Suprapubic skin (tissue), 4 donors: ENCODE measurements around the gene LRP3. TPM values are rescaled to one million over a fixed set of nuclear protein-coding genes. Genes with fewer than 3 reads are reported as not detected.

Experiments used
- DNase-seq, 2 donors: peaks; one replicate each; pipeline ENCODE4 v3.0.0-alpha.2; 2019; ENCODE audit warnings: low spot score in 2 of 2
- H3K27ac ChIP-seq: fragments of 200-600 bp; sonication (generic); one replicate; pipeline ENCODE4 v1.5.1; 2019
- H3K27me3 ChIP-seq: fragments of 200-600 bp; sonication (generic); one replicate; pipeline ENCODE4 v1.5.1; 2019
- H3K36me3 ChIP-seq: fragments of 200-600 bp; sonication (generic); one replicate; pipeline ENCODE4 v1.5.1; 2019
- H3K4me1 ChIP-seq: fragments of 200-600 bp; sonication (generic); one replicate; pipeline ENCODE4 v1.5.1; 2019
- H3K4me3 ChIP-seq: fragments of 200-600 bp; sonication (generic); one replicate; pipeline ENCODE4 v1.5.1; 2019; ENCODE audit warnings: mild to moderate bottlenecking
- H3K9me3 ChIP-seq: fragments of 200-600 bp; sonication (generic); one replicate; pipeline ENCODE4 v1.5.1; 2019
- EP300 ChIP-seq: sonication (generic); formaldehyde crosslinking; IDR thresholded peaks from one replicate; pipeline ENCODE4 v1.6.1; 2017; ENCODE audit warnings: antibody characterized with exemption
- POLR2A ChIP-seq, 2 donors: fragments of 450-650 bp; IDR thresholded peaks; one replicate each; pipeline ENCODE4 v1.6.1; 2017; ENCODE audit warnings: antibody characterized with exemption in 2 of 2, mild to moderate bottlenecking in 2 of 2, moderate library complexity in 2 of 2
- POLR2AphosphoS5 ChIP-seq, 3 donors: sonication (generic); formaldehyde crosslinking; IDR thresholded peaks; one replicate each; pipeline ENCODE4 v1.6.1; 2017; ENCODE audit warnings: antibody characterized with exemption in 3 of 3
- WGBS: methylation state at CpG from one replicate; pipeline ENCODE4 v1.1.5; 2018; 5-methylcytosine and 5-hydroxymethylcytosine counted together
- total RNA-seq, 4 donors: library from RNA; depleted of rRNA; stranded (reverse); fragments of >200 nt; gene quantifications; one replicate each; pipeline ENCODE4 v1.1.0, GENCODE V29; 2016
- TF ChIP-seq, protein P1 (sequence below), 2 donors: fragments of 200-600 bp in 1 of 2; fragments of 450-650 bp in 1 of 2; sonication (generic) in 1 of 2; IDR thresholded peaks; one replicate each; pipeline ENCODE4 v1.5.1; 2016 to 2019; ENCODE audit warnings: antibody characterized with exemption in 2 of 2, mild to moderate bottlenecking in 1 of 2, moderate library complexity in 1 of 2

Gene LRP3
- total RNA-seq, 4 donors from 2014 or later: 9.8 to 17.1 (median 14.0) TPM

DNA sequence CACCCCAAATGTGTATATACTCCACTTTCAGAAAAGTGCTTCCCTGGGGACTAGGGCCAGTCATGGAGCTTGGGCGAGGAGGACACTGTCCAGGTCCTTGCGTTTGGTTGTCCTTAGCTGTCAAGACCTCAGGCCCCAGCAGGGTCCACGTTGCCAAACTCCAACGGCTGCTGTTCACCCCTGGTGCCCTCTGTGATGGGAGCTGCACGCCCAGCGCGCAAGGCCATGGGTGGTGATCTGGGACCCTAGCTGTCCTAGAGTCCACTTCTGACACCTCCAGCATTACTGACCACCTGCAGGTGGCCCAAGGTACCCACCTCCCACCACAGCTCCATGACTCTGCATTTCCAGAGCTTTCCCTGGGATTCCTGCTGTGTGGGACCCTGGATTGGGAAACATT lies 4.0 kb downstream of the LRP3 start:
- no peaks in the 10 kb centered on the region for H3K27me3 ChIP-seq
- peaks cover 11% of the 10 kb centered on the region for H3K4me1 ChIP-seq
- 97% methylated on average over 7 of the region's 7 CpGs for WGBS
- no peaks in the 10 kb centered on the region for H3K9me3 ChIP-seq
- DNase-seq: no peak
- H3K36me3 ChIP-seq: peaks cover 8% of the 10 kb centered on the region
- no peak overlapping the region for H3K4me3 ChIP-seq
- no peak for TF ChIP-seq POLR2A (IDR thresholded peaks at IDR 0.05)
- no peak overlapping the region for H3K27ac ChIP-seq

DNA sequence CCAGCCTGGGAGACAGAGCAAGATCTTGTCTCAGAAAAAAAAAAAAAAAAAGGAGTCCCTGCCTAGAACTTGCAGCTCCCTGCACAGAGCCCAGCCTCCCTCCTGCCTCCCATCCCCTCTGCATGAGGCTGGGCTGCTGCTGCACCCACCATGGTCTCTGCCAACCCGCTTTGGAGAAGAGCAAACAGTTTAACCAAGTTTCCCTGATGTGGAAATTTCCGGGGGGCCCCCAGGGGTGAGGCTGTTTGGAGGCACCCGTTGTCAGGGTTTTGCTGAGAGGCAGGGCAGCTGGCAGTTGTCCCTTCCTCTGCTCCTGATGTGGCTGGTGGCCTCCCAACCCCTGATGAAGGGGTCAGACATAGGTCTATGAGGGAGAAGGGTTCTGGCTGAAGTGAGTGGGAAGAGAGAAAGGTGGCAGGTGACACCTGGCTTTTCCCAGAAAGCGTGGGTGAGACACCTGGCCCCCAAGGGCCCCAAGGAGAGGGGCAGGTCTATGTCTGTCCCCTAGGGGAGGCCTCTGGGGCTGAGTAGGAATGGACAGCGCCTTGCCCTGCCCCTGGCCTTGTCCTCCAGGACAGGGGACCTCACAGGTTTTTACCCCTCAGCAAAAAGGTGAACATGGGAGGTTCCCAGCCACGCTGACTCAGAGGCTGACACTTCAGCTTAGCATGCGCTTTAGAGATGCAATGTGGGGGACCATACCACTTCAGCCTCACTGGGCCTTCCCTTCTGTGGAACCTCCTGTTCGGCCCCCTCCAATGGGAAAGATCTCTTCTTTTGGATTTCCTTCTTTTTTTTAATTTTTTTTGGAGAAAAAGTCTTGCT lies 5.5 kb downstream of the LRP3 start:
- H3K4me3 ChIP-seq: no peak overlapping the region
- H3K27ac ChIP-seq: no peak overlapping the region
- H3K27me3 ChIP-seq: no peaks in the 10 kb centered on the region
- no peak for TF ChIP-seq POLR2AphosphoS5 (IDR thresholded peaks at IDR 0.05)
- no peak for TF ChIP-seq POLR2A (IDR thresholded peaks at IDR 0.05)
- TF ChIP-seq EP300: no peak
- TF ChIP-seq, protein P1, sequence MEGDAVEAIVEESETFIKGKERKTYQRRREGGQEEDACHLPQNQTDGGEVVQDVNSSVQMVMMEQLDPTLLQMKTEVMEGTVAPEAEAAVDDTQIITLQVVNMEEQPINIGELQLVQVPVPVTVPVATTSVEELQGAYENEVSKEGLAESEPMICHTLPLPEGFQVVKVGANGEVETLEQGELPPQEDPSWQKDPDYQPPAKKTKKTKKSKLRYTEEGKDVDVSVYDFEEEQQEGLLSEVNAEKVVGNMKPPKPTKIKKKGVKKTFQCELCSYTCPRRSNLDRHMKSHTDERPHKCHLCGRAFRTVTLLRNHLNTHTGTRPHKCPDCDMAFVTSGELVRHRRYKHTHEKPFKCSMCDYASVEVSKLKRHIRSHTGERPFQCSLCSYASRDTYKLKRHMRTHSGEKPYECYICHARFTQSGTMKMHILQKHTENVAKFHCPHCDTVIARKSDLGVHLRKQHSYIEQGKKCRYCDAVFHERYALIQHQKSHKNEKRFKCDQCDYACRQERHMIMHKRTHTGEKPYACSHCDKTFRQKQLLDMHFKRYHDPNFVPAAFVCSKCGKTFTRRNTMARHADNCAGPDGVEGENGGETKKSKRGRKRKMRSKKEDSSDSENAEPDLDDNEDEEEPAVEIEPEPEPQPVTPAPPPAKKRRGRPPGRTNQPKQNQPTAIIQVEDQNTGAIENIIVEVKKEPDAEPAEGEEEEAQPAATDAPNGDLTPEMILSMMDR (IDR thresholded peaks at IDR 0.05): no peak
- H3K9me3 ChIP-seq: no peaks in the 10 kb centered on the region
- no peak for DNase-seq
- H3K36me3 ChIP-seq: peaks cover 20% of the 10 kb centered on the region
- peaks cover 8% of the 10 kb centered on the region for H3K4me1 ChIP-seq
- WGBS: 61% methylated on average over 7 of the region's 8 CpGs

DNA sequence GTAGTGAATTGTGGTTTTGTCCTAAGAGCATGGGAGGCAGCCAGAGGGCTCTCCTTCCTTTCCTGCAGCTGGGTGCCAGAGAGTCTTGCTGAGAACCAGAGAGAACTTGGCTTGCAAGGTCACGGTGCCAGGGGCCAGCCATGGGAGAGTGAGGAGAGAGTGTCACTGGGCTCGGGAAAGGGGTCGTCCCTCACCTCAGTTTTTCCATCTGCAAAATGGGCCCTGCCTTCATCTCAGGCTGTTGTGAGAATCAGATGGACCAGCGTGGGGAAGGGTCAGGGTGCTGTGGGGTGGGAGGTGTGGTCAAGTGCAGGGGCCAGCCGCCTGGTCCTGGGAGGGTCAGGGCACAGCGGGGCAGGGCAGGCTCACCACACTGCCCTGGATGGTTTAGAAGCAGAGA lies 7.3 kb downstream of the LRP3 start:
- 93% methylated on average over 6 of the region's 6 CpGs for WGBS

DNA sequence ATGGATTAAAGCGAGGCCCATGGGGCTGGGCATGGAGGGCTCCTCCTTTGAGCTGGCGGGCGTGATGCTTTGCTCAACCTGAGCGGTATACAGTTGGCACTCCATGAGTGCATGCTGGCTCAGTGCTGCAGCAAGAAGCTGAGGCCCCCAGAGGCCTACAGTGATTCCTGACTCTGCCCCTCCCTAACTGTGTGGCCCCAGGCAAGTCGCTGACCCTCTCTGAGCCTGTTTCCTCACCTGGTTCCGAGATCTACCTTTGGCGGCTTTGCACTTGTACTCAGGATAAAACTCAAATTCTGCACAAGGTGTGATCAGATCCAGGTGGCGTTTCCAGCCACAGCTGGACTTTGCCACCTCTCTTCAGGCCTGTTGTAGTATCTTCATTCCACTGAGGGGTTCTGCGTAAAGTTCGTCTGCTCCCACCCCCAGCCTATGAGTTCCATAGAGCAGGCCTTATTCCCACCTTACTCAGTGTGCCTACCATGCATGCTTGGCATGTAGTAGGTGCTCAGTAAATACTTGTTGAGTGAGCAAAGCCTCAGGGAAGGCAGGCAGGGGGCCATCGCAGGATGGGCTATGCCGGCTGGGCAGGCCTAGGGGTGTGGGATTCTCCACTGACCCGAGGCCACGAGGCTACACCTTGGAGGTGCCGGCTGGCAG lies 7.9 kb downstream of the LRP3 start:
- Histone ChIP-seq H3K27me3 (no peaks in the 10 kb centered on the region), H3K27ac (no peak overlapping the region), H3K4me3 (no peak overlapping the region), H3K9me3 (no peaks in the 10 kb centered on the region), H3K4me1 (no peaks in the 10 kb centered on the region), H3K36me3 (peaks cover 43% of the 10 kb centered on the region)
- TF ChIP-seq, protein P1 (IDR thresholded peaks at IDR 0.05): no peak
- no peak for TF ChIP-seq POLR2AphosphoS5 (IDR thresholded peaks at IDR 0.05)
- no peak for TF ChIP-seq POLR2A (IDR thresholded peaks at IDR 0.05)
- 95% methylated on average over 10 of the region's 15 CpGs for WGBS
- DNase-seq: no peak

More for the DNA sequence above, 7.3 kb downstream of the LRP3 start:
- H3K4me3 ChIP-seq: no peak overlapping the region
- no peaks in the 10 kb centered on the region for H3K27me3 ChIP-seq
- no peak overlapping the region for H3K27ac ChIP-seq
- no peaks in the 10 kb centered on the region for H3K9me3 ChIP-seq
- TF ChIP-seq POLR2A (IDR thresholded peaks at IDR 0.05): no peak
- TF ChIP-seq, protein P1 (IDR thresholded peaks at IDR 0.05): no peak
- no peak for TF ChIP-seq POLR2AphosphoS5 (IDR thresholded peaks at IDR 0.05)
- TF ChIP-seq EP300: no peak
- H3K36me3 ChIP-seq: peaks cover 38% of the 10 kb centered on the region
- no peak for DNase-seq
- H3K4me1 ChIP-seq: no peaks in the 10 kb centered on the region

DNA sequence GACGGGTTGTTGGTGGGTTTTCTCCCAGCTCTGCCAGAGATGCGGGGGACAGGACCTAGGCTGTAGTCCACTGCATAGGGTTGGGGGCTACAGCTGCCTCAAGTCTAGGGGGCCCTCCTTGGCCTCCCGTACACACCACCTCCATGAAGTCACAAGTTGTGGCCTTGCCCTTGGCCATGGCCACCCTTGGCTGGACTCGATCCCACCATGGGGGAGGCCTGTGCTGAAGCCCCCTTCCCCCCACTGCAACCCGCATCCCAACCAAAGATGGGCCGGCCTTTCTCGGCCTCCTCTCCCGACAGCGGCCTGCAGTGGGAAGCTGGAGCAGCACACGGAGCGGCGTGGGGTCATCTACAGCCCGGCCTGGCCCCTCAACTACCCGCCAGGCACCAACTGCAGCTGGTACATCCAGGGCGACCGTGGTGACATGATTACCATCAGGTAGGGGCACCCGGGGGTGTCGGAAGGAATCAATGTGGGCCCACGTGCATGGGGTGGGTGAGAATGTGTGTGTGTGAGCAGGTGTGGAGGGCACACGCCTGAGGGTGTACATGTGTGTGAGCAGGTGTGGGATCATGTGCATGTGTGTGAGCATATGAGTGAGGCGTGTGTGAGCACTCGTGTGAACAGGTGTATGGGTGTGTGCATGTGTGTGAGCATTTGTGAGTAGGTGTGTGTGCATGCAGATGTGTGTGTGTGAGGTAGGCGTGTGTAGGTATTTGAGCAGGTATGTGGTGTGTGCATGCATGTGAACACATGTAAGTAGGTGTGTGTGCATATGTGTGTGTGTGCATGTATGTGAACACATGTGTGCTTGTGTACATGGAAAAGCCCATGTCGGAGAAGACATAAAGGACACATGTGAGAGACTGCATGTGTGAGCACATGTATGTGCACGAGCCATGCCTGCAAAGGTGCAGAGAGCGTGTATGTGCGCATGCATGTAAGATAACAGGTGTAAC lies 8.7 kb downstream of the LRP3 start:
- H3K4me1 ChIP-seq: no peaks in the 10 kb centered on the region
- 95% methylated on average over 11 of the region's 27 CpGs for WGBS
- no peak for TF ChIP-seq POLR2AphosphoS5 (IDR thresholded peaks at IDR 0.05)
- no peak for TF ChIP-seq POLR2A (IDR thresholded peaks at IDR 0.05)
- TF ChIP-seq, protein P1 (IDR thresholded peaks at IDR 0.05): no peak
- no peak for TF ChIP-seq EP300
- no peak overlapping the region for H3K27ac ChIP-seq
- no peaks in the 10 kb centered on the region for H3K27me3 ChIP-seq
- H3K4me3 ChIP-seq: no peak overlapping the region
- H3K36me3 ChIP-seq: peaks cover 48% of the 10 kb centered on the region
- no peaks in the 10 kb centered on the region for H3K9me3 ChIP-seq
- DNase-seq: no peak
